SK-N-SH (cell line): ENCODE data around the gene MCC. TPM values are rescaled to one million over a fixed set of nuclear protein-coding genes. Genes with fewer than 3 reads are reported as not detected.

Source experiments
- CTCF ChIA-PET: fragments of 300-600, 350-600 bp; formaldehyde crosslinking; extraction: SDS; loops from one replicate; lab custom pipeline; 2021; lab: Yijun Ruan, JAX
- POLR2A ChIA-PET: fragments of 350-600 bp; sonication (Branson Sonifier 250); formaldehyde crosslinking; extraction: SDS; loops from one replicate; lab custom pipeline; 2020; ENCODE audit warnings: antibody characterized with exemption, inconsistent platforms; lab: Yijun Ruan, JAX
- DNase-seq: peaks from one replicate; pipeline ENCODE4 v3.0.0; 2012
- H2AFZ ChIP-seq: fragments of 200-600 bp; sonication (generic); 2 replicates; pipeline ENCODE4 v1.8.1; 2016; ENCODE audit warnings: antibody characterized with exemption, mild to moderate bottlenecking, low read depth
- H3F3A ChIP-seq: fragments of 200-600 bp; sonication (generic); replicated peaks from 2 replicates; pipeline ENCODE3; 2016; ENCODE audit warnings: antibody characterized with exemption, mild to moderate bottlenecking; ENCODE audit not compliant: insufficient read depth
- H3K27ac ChIP-seq, 2 experiments: fragments of 200-500 bp in 1 of 2; fragments of 200-600 bp in 1 of 2; sonication (Bioruptor generic) in 1 of 2; sonication (generic), shearing (Covaris generic) in 1 of 2; 2 replicates each; pipeline versions ENCODE4 v1.5.1 to v1.6.1; 2014 to 2016; ENCODE audit warnings: low read depth in 2 of 2, inconsistent platforms in 1 of 2, low read length in 1 of 2, mild to moderate bottlenecking in 1 of 2, mixed read lengths in 1 of 2
- H3K27me3 ChIP-seq: fragments of 200-600 bp; sonication (generic), shearing (Covaris generic); 2 replicates; pipeline ENCODE4 v1.6.1; 2016; ENCODE audit warnings: mixed run types; ENCODE audit not compliant: insufficient read depth
- H3K36me3 ChIP-seq, 2 experiments: fragments of 200-500 bp in 1 of 2; fragments of 200-600 bp in 1 of 2; sonication (Bioruptor generic) in 1 of 2; sonication (generic) in 1 of 2; replicated peaks in 1 of 2; 2 replicates each; pipeline versions ENCODE3 to v1.5.1; 2014 to 2016; ENCODE audit warnings: low read length in 1 of 2, mild to moderate bottlenecking in 1 of 2; ENCODE audit not compliant: insufficient read depth in 2 of 2, control insufficient read depth in 1 of 2
- H3K4me1 ChIP-seq, 2 experiments: fragments of 200-500 bp in 1 of 2; fragments of 200-600 bp in 1 of 2; sonication (Bioruptor generic) in 1 of 2; sonication (generic), shearing (Covaris generic) in 1 of 2; 2 replicates each; pipeline versions ENCODE4 v1.5.1 to v1.6.1; 2014 to 2016; ENCODE audit warnings: low read depth in 1 of 2, low read length in 1 of 2, mixed run types in 1 of 2; ENCODE audit not compliant: insufficient read depth in 2 of 2, control insufficient read depth in 1 of 2
- H3K4me2 ChIP-seq: fragments of 200-600 bp; sonication (generic), shearing (Covaris generic); 2 replicates; pipeline ENCODE4 v1.6.1; 2017; ENCODE audit warnings: mixed run types
- H3K4me3 ChIP-seq, 2 experiments: fragments of 200-500 bp in 1 of 2; fragments of 200-600 bp in 1 of 2; sonication (Bioruptor generic) in 1 of 2; sonication (generic), shearing (Covaris generic) in 1 of 2; 2 replicates each; pipeline versions ENCODE4 v1.5.1 to v1.8.1; 2014 to 2016; ENCODE audit warnings: low read depth in 2 of 2, inconsistent platforms in 1 of 2, low read length in 1 of 2, mild to moderate bottlenecking in 1 of 2, mixed read lengths in 1 of 2, moderate library complexity in 1 of 2
- H3K79me2 ChIP-seq: fragments of 200-600 bp; sonication (generic); 2 replicates; pipeline ENCODE4 v1.8.1; 2017; ENCODE audit warnings: mild to moderate bottlenecking; ENCODE audit not compliant: insufficient read depth
- H3K9ac ChIP-seq: fragments of 200-600 bp; sonication (generic); 2 replicates; pipeline ENCODE4 v1.6.1; 2017; ENCODE audit warnings: mixed run types
- H3K9me2 ChIP-seq: fragments of 200-600 bp; sonication (generic); 2 replicates; pipeline ENCODE4 v1.6.1; 2017; ENCODE audit warnings: mixed run types
- H3K9me3 ChIP-seq: fragments of 200-600 bp; sonication (generic); 2 replicates; pipeline ENCODE4 v1.6.1; 2017; ENCODE audit warnings: mixed run types, mild to moderate bottlenecking, moderate library complexity
- H4K20me1 ChIP-seq: fragments of 200-600 bp; sonication (generic); 2 replicates; pipeline ENCODE4 v1.6.1; 2017; ENCODE audit warnings: mild to moderate bottlenecking, mixed run types; ENCODE audit not compliant: insufficient read depth
- ELF1 ChIP-seq: IDR thresholded peaks from 2 replicates; pipeline ENCODE4 v1.4.0; 2012
- EZH2phosphoT487 ChIP-seq: fragments of 200-600 bp; sonication (generic); IDR thresholded peaks from 2 replicates; pipeline ENCODE4 v1.6.1; 2017; ENCODE audit warnings: low read depth, mixed run types, mild to moderate bottlenecking, antibody characterized with exemption, moderate library complexity, borderline replicate concordance
- FOXJ3 ChIP-seq: sonication (generic); formaldehyde crosslinking; IDR thresholded peaks from 2 replicates; pipeline ENCODE4 v1.5.1; 2020; ENCODE audit warnings: mild to moderate bottlenecking, missing genetic modification reagents
- FOXM1 ChIP-seq: IDR thresholded peaks from 2 replicates; pipeline ENCODE4 v1.4.0; 2012; ENCODE audit warnings: low read depth, mild to moderate bottlenecking
- GABPA ChIP-seq: IDR thresholded peaks from 2 replicates; pipeline ENCODE4 v1.4.0; 2012; ENCODE audit warnings: low read depth, mild to moderate bottlenecking
- GATA2 ChIP-seq: sonication (generic); formaldehyde crosslinking; IDR thresholded peaks from 2 replicates; pipeline ENCODE4 v1.5.0; 2020; ENCODE audit warnings: mild to moderate bottlenecking, missing genetic modification reagents
- IRF3 ChIP-seq: fragments of 150-350 bp; IDR thresholded peaks from 2 replicates; pipeline ENCODE4 v1.6.1; 2016; ENCODE audit warnings: mild to moderate bottlenecking, low read depth, low read length
- JUND ChIP-seq: IDR thresholded peaks from 2 replicates; pipeline ENCODE4 v1.4.0; 2012
- MAX ChIP-seq: IDR thresholded peaks from 2 replicates; pipeline ENCODE4 v1.4.0; 2012; ENCODE audit warnings: low read depth
- MXI1 ChIP-seq: IDR thresholded peaks from 2 replicates; pipeline ENCODE4 v1.6.1; 2012; ENCODE audit warnings: mild to moderate bottlenecking, low read depth, low read length, improper control_type of control experiment
- NFIC ChIP-seq: IDR thresholded peaks from 2 replicates; pipeline ENCODE4 v1.4.0; 2012; ENCODE audit warnings: borderline replicate concordance
- NRF1 ChIP-seq: IDR thresholded peaks from 2 replicates; pipeline ENCODE4 v1.6.1; 2012; ENCODE audit warnings: low read depth, mild to moderate bottlenecking, low read length
- PBX3 ChIP-seq: IDR thresholded peaks from 2 replicates; pipeline ENCODE4; 2012
- POLR2AphosphoS5 ChIP-seq: IDR thresholded peaks from 2 replicates; pipeline ENCODE4 v1.6.1; 2012; ENCODE audit warnings: low read depth, low read length
- RCOR1 ChIP-seq: fragments of 150-350 bp; IDR thresholded peaks from 2 replicates; pipeline ENCODE4 v1.6.1; 2017; ENCODE audit warnings: antibody characterized with exemption, low read length
- RFX5 ChIP-seq: IDR thresholded peaks from 2 replicates; pipeline ENCODE4 v1.6.1; 2012; ENCODE audit warnings: mild to moderate bottlenecking, improper control_type of control experiment, low read length
- TAF1 ChIP-seq: IDR thresholded peaks from 2 replicates; pipeline ENCODE4 v1.6.1; 2012; ENCODE audit warnings: low read depth, mild to moderate bottlenecking, low read length, moderate library complexity, borderline replicate concordance
- YY1 ChIP-seq: IDR thresholded peaks from 2 replicates; pipeline ENCODE4 v1.4.0; 2012; ENCODE audit warnings: low read depth, mild to moderate bottlenecking
- WGBS: methylation state at CpG from one replicate; pipeline ENCODE4 v1.1.6; 2017; ENCODE audit warnings: low lambda C conversion rate; 5-methylcytosine and 5-hydroxymethylcytosine counted together
- polyA plus RNA-seq, 3 experiments: library from polyadenylated mRNA; depleted of rRNA; stranded (reverse); fragments of >200 nt; gene quantifications; 2 replicates each; pipeline ENCODE4 v1.2.3, GENCODE V29; 2012
- TF ChIP-seq, protein P1 (sequence below): IDR thresholded peaks from 2 replicates; pipeline ENCODE4 v1.4.0; 2012; ENCODE audit warnings: low read depth, borderline replicate concordance
- TF ChIP-seq, protein P2 (sequence below): fragments of 150-350 bp; IDR thresholded peaks from 2 replicates; pipeline ENCODE4 v1.6.1; 2017; ENCODE audit warnings: antibody characterized with exemption, low read length, low read depth, borderline replicate concordance

MCC gene
- polyA plus RNA-seq, 1 of the 3 experiments (the other 2 are of a cell fraction) = 3.6 TPM

DNA sequence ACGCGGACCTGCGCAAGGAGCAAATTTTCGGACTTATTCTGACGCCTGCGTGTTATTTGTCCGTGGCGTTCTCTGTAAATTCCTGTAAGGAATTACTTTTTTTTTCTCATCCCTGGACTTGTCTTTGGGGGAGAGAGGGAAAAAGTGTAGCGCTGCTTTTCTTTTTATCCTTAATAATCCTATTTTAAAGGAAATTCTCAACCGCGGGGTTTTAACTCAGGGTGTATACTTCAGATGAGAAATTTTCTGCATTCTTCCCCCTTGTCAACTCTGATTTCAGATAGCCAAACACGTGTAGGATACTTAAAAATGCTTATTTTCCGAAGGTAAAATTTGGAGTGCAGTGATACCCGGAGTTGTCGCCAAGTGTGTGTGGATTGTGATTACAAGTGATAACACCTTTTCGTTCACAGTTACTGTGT, 510.8 kb downstream of the MCC start:
- H3K4me1 ChIP-seq = peaks cover 18 to 22% of the 10 kb centered on the region in 2 experiments; a peak in 3 of 4 replicates
- DNase-seq = no peak
- POLR2A ChIA-PET = no interaction called here

GRCh38 chr5:112976432-112977309, 511.6 kb downstream of the MCC start, which contains the start of gene DCP2:
Gene DCP2 (plus strand): TSS chr5:112976798. CDS start chr5:112976934, 136 bp downstream.
- H2AFZ ChIP-seq = peak within 1 kb of the TSS; percentile 98
- POLR2A ChIA-PET = interaction anchor here (0.6 to 1.7 kb wide), 13 partner anchors 9 to 505 kb away, joined by 3 to 11 read pairs (median 4); partner anchors contain the start of genes APC and SRP19
- CTCF ChIA-PET = interaction anchor here (0.6 to 1.6 kb wide), 4 partner anchors 15 to 573 kb away, joined by 4 to 10 read pairs (median 4); no protein-coding TSS in a partner anchor
- peak within 1 kb of the TSS; percentile 87 to 96 for H3K27ac ChIP-seq
- H3K27me3 ChIP-seq = no peaks in the 10 kb centered on the region
- peaks cover 34% of the 10 kb centered on the region for H4K20me1 ChIP-seq
- H3K4me2 ChIP-seq = peak within 1 kb of the TSS; percentile 82
- H3K9me3 ChIP-seq = no peaks in the 10 kb centered on the region
- H3K9me2 ChIP-seq = no peaks in the 10 kb centered on the region
- H3F3A ChIP-seq = no peaks in the 10 kb centered on the region
- peaks cover 4 to 8% of the 10 kb centered on the region in 2 experiments for H3K36me3 ChIP-seq
- H3K4me3 ChIP-seq = peak within 1 kb of the TSS; percentile 80 to 92
- peaks cover 50% of the 10 kb centered on the region for H3K79me2 ChIP-seq
- H3K4me1 ChIP-seq = peaks cover 18 to 22% of the 10 kb centered on the region in 2 experiments; a peak in 3 of 4 replicates
- WGBS = 1% methylated on average over 56 of the region's 75 CpGs
- DNase-seq = peak; percentile 94
- H3K9ac ChIP-seq = peak within 1 kb of the TSS; percentile 91
- TF ChIP-seq YY1 (peak; percentile 35; the same call in 1 of the 2 replicates), FOXM1 (0 out of 2 replicates have a peak, but pooled peaks have one; percentile 45), NRF1 (peak; percentile 90), PBX3 (no peak), JUND (no peak), POLR2AphosphoS5 (peak; percentile 85), FOXJ3 (CRISPR knock-in tag) (no peak), MAX (peak; percentile 91), GATA2 (no peak), RCOR1 (peak; percentile 23; the same call in 1 of the 2 replicates), IRF3 (peak; percentile 68; the same call in 1 of the 2 replicates), RFX5 (peak; percentile 96), GABPA (peak; percentile 59; the same call in 1 of the 2 replicates), EZH2phosphoT487 (no peak), ELF1 (peak; percentile 61; the same call in 1 of the 2 replicates)
- TF ChIP-seq, protein P1, sequence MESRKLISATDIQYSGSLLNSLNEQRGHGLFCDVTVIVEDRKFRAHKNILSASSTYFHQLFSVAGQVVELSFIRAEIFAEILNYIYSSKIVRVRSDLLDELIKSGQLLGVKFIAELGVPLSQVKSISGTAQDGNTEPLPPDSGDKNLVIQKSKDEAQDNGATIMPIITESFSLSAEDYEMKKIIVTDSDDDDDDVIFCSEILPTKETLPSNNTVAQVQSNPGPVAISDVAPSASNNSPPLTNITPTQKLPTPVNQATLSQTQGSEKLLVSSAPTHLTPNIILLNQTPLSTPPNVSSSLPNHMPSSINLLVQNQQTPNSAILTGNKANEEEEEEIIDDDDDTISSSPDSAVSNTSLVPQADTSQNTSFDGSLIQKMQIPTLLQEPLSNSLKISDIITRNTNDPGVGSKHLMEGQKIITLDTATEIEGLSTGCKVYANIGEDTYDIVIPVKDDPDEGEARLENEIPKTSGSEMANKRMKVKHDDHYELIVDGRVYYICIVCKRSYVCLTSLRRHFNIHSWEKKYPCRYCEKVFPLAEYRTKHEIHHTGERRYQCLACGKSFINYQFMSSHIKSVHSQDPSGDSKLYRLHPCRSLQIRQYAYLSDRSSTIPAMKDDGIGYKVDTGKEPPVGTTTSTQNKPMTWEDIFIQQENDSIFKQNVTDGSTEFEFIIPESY = no peak
- TF ChIP-seq, protein P2, sequence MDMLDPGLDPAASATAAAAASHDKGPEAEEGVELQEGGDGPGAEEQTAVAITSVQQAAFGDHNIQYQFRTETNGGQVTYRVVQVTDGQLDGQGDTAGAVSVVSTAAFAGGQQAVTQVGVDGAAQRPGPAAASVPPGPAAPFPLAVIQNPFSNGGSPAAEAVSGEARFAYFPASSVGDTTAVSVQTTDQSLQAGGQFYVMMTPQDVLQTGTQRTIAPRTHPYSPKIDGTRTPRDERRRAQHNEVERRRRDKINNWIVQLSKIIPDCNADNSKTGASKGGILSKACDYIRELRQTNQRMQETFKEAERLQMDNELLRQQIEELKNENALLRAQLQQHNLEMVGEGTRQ = no peak

More for the DNA sequence above, 510.8 kb downstream of the MCC start:
- TF ChIP-seq YY1 (no peak), RFX5 (no peak), FOXM1 (no peak), MXI1 (peak; percentile 55), TAF1 (no peak), NFIC (no peak)
- Histone ChIP-seq H3K27ac (peak overlapping the region; percentile 87 to 94), H3K4me3 (peak overlapping the region; percentile 80 to 92), H3K36me3 (peaks cover 8 to 14% of the 10 kb centered on the region in 2 experiments), H3K79me2 (peaks cover 58% of the 10 kb centered on the region), H3F3A (no peaks in the 10 kb centered on the region), H3K9ac (peak overlapping the region; percentile 91), H3K9me3 (no peaks in the 10 kb centered on the region), H2AFZ (peak overlapping the region; percentile 86), H3K4me2 (peak overlapping the region; percentile 82), H3K9me2 (no peaks in the 10 kb centered on the region), H4K20me1 (peaks cover 36% of the 10 kb centered on the region), H3K27me3 (no peaks in the 10 kb centered on the region)
- WGBS = 1% methylated on average over 16 of the region's 16 CpGs
- CTCF ChIA-PET = interaction anchor here (4.7 kb wide), 1 partner anchor 18 kb away, joined by 29 read pairs; no protein-coding TSS in a partner anchor
